Left renal cortex interstitium (tissue), 4 donors: ENCODE results near the gene SRSF11. TPM values are rescaled to one million over a fixed set of nuclear protein-coding genes. Genes with fewer than 3 reads are reported as not detected.
"Not testable (repeated sequence)": the region's sequence is repeated elsewhere in the genome, so short reads cannot be mapped to it uniquely, and the experiment has no call there.

Experiments used
- DNase-seq, 4 donors: peaks; one replicate each; pipeline ENCODE4 v3.0.0-alpha.2; 2013; ENCODE audit warnings: low read depth in 4 of 4, low spot score in 2 of 4, missing footprints in 1 of 4
- polyA plus RNA-seq, 4 donors: library from polyadenylated mRNA; unstranded; fragments of 120-200 nt; gene quantifications; one replicate each; pipeline ENCODE4 v1.2.1, GENCODE V29; 2013; ENCODE audit not compliant: insufficient read length in 4 of 4

Gene SRSF11
- polyA plus RNA-seq: 100 to 1,000 TPM; 268 to 529 (median 424) TPM

GRCh38 chr1:70221238-70222121 is at the start of gene SRSF11:
SRSF11 (plus strand) TSS chr1:70221380; CDS start chr1:70221637, 257 bp downstream.
- DNase-seq: peak in 3 of 4 donors; percentile 91 to 94 (median 91)

GRCh38 chr1:70171512-70171911 is 49.7 kb upstream of the SRSF11 start:
- DNase-seq: no peak

GRCh38 chr1:70185181-70185580 is 36.0 kb upstream of the SRSF11 start:
- DNase-seq: not testable (repeated sequence)

- no peak for DNase-seq
These were observed 32.7 kb upstream of the SRSF11 start for GRCh38 chr1:70188522-70188921.

GRCh38 chr1:70190180-70190579 is 31.0 kb upstream of the SRSF11 start:
- no peak for DNase-seq

GRCh38 chr1:70192446-70192845 is 28.7 kb upstream of the SRSF11 start:
- DNase-seq: not testable (repeated sequence)

- no peak for DNase-seq
These were observed 26.6 kb upstream of the SRSF11 start for GRCh38 chr1:70194601-70195000.

GRCh38 chr1:70195342-70195741 is 25.8 kb upstream of the SRSF11 start:
- DNase-seq: no peak

GRCh38 chr1:70196333-70196732 is 24.8 kb upstream of the SRSF11 start:
- no peak for DNase-seq

GRCh38 chr1:70200065-70200464 is 21.1 kb upstream of the SRSF11 start:
- no peak for DNase-seq

- no peak for DNase-seq
These were observed 18.9 kb upstream of the SRSF11 start for GRCh38 chr1:70202173-70202758.

GRCh38 chr1:70204139-70204538 is 17.0 kb upstream of the SRSF11 start:
- no peak for DNase-seq

GRCh38 chr1:70204600-70204999 is 16.6 kb upstream of the SRSF11 start:
- no peak for DNase-seq

GRCh38 chr1:70205071-70205433 is 16.1 kb upstream of the SRSF11 start:
- DNase-seq: no peak

GRCh38 chr1:70205434-70206118 is 15.6 kb upstream of the SRSF11 start, which contains the start of gene LRRC40:
LRRC40 (minus strand) TSS chr1:70205579; CDS start chr1:70205540, 39 bp downstream.
- DNase-seq: peak; percentile 95 to 98 (median 96)

GRCh38 chr1:70206833-70207232 is 14.3 kb upstream of the SRSF11 start:
- DNase-seq: not testable (repeated sequence)

GRCh38 chr1:70207492-70207891 is 13.7 kb upstream of the SRSF11 start:
- DNase-seq: no peak

GRCh38 chr1:70208292-70208691 is 12.9 kb upstream of the SRSF11 start:
- no peak for DNase-seq

GRCh38 chr1:70210820-70211219 is 10.4 kb upstream of the SRSF11 start:
- no peak for DNase-seq

- no peak for DNase-seq
These were observed 9.6 kb upstream of the SRSF11 start for GRCh38 chr1:70211541-70211940.

GRCh38 chr1:70220015-70220414 is 1.2 kb upstream of the SRSF11 start:
- DNase-seq: no peak
